Measurements from ENCODE around the gene PRR16.

DNA sequence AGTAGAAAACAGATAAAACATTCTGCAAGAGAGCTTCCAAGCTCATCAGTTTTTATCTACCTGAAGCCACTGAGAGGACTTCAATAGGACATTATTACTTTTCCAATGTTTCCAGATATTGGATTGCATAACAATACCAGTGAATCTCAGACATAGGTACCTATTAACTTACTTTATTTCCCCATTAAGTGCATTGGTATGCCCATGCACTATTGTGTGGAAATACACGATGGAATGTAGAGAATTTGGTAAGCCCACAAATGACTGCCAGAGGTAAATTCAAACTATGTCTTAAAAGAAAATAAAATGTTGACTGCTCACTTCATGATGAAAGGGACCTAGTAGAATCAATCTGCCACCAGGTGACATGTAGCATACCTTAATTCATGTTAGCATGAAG is 48.1 kb upstream of the PRR16 start:
- TF ChIP-seq, protein P1, sequence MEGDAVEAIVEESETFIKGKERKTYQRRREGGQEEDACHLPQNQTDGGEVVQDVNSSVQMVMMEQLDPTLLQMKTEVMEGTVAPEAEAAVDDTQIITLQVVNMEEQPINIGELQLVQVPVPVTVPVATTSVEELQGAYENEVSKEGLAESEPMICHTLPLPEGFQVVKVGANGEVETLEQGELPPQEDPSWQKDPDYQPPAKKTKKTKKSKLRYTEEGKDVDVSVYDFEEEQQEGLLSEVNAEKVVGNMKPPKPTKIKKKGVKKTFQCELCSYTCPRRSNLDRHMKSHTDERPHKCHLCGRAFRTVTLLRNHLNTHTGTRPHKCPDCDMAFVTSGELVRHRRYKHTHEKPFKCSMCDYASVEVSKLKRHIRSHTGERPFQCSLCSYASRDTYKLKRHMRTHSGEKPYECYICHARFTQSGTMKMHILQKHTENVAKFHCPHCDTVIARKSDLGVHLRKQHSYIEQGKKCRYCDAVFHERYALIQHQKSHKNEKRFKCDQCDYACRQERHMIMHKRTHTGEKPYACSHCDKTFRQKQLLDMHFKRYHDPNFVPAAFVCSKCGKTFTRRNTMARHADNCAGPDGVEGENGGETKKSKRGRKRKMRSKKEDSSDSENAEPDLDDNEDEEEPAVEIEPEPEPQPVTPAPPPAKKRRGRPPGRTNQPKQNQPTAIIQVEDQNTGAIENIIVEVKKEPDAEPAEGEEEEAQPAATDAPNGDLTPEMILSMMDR (IDR thresholded peaks at IDR 0.05), result no peak
- no peak for TF ChIP-seq POLR2A (IDR thresholded peaks at IDR 0.05)

Measured in lower leg skin (tissue), 3 donors.